ENCODE data around the gene MPPED1.

MPPED1 gene

GRCh38 chr22:43476751-43477725 is 65.2 kb downstream of the MPPED1 start:
- DNase-seq (ENCODE audit: low spot score): no peak

- DNase-seq (ENCODE audit: low spot score): no peak
Observed at GRCh38 chr22:43477966-43478365, 66.2 kb downstream of the MPPED1 start.

GRCh38 chr22:43478621-43479300 is 66.9 kb downstream of the MPPED1 start:
- no peak for DNase-seq (ENCODE audit: low spot score)

- DNase-seq (ENCODE audit: low spot score): no peak
Observed at GRCh38 chr22:43479301-43479950, 67.6 kb downstream of the MPPED1 start.

GRCh38 chr22:43479962-43480361 is 68.1 kb downstream of the MPPED1 start:
- no peak for DNase-seq (ENCODE audit: low spot score)

- DNase-seq (ENCODE audit: low spot score): peak; percentile 46
Observed at GRCh38 chr22:43481568-43482317, 69.9 kb downstream of the MPPED1 start.

- DNase-seq (ENCODE audit: low spot score): no peak
Observed at GRCh38 chr22:43482318-43482625, 70.5 kb downstream of the MPPED1 start.

GRCh38 chr22:43483266-43483665 is 71.5 kb downstream of the MPPED1 start:
- no peak for DNase-seq (ENCODE audit: low spot score)

GRCh38 chr22:43483669-43484068 is 71.9 kb downstream of the MPPED1 start:
- DNase-seq (ENCODE audit: low spot score): no peak

- no peak for DNase-seq (ENCODE audit: low spot score)
Observed at GRCh38 chr22:43484227-43484626, 72.4 kb downstream of the MPPED1 start.

GRCh38 chr22:43485502-43486089 is 73.8 kb downstream of the MPPED1 start:
- DNase-seq (ENCODE audit: low spot score): no peak

- no peak for DNase-seq (ENCODE audit: low spot score)
Observed at GRCh38 chr22:43487311-43488030, 75.7 kb downstream of the MPPED1 start.

GRCh38 chr22:43488031-43488866 is 76.4 kb downstream of the MPPED1 start:
- no peak for DNase-seq (ENCODE audit: low spot score)

GRCh38 chr22:43488937-43489336 is 77.1 kb downstream of the MPPED1 start:
- DNase-seq (ENCODE audit: low spot score): no peak

- no peak for DNase-seq (ENCODE audit: low spot score)
Observed at GRCh38 chr22:43490311-43490710, 78.5 kb downstream of the MPPED1 start.

GRCh38 chr22:43491177-43491576 is 79.4 kb downstream of the MPPED1 start:
- no peak for DNase-seq (ENCODE audit: low spot score)

GRCh38 chr22:43491737-43492136 is 79.9 kb downstream of the MPPED1 start:
- no peak for DNase-seq (ENCODE audit: low spot score)

- no peak for DNase-seq (ENCODE audit: low spot score)
Observed at GRCh38 chr22:43493297-43493696, 81.5 kb downstream of the MPPED1 start.

GRCh38 chr22:43497956-43498855 is 86.4 kb downstream of the MPPED1 start:
- DNase-seq (ENCODE audit: low spot score): no peak
